ENCODE data around the gene ATP9B. TPM values are rescaled to one million over a fixed set of nuclear protein-coding genes. Genes with fewer than 3 reads are reported as not detected.

ATP9B gene
- total RNA-seq, 1 donor: 35.4 TPM

DNA sequence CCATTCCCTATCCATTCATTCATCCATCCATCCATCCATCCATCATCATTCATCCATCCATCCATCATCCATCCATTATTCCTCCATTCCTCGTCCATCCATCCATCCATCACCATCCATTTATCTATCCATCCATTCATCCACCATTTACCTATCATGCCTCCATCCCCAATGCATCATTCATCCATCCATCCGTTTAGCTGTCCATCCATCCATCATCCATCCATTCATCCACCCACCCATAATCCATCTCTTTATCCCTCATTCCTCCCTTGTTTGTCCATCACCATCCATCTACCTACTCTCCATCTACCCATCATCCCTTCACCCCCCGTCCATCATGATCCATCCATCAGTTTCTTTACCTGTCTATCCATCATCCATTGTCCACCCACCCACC lies 340.1 kb downstream of the ATP9B start:
- no peak for TF ChIP-seq CTCF (IDR thresholded peaks at IDR 0.05; ENCODE audit: insufficient read depth, low read depth, low read length)
- no peak overlapping the region for H3K4me3 ChIP-seq (ENCODE audit: low read depth, low read length)
- DNase-seq (ENCODE audit: low read depth): no peak

- no peak for DNase-seq (ENCODE audit: low read depth)
- no peak overlapping the region for H3K4me3 ChIP-seq (ENCODE audit: low read depth, low read length)
- no peak for TF ChIP-seq CTCF (IDR thresholded peaks at IDR 0.05; ENCODE audit: insufficient read depth, low read depth, low read length)
Measured at GRCh38 chr18:79410171-79410641, 341.0 kb downstream of the ATP9B start.

DNA sequence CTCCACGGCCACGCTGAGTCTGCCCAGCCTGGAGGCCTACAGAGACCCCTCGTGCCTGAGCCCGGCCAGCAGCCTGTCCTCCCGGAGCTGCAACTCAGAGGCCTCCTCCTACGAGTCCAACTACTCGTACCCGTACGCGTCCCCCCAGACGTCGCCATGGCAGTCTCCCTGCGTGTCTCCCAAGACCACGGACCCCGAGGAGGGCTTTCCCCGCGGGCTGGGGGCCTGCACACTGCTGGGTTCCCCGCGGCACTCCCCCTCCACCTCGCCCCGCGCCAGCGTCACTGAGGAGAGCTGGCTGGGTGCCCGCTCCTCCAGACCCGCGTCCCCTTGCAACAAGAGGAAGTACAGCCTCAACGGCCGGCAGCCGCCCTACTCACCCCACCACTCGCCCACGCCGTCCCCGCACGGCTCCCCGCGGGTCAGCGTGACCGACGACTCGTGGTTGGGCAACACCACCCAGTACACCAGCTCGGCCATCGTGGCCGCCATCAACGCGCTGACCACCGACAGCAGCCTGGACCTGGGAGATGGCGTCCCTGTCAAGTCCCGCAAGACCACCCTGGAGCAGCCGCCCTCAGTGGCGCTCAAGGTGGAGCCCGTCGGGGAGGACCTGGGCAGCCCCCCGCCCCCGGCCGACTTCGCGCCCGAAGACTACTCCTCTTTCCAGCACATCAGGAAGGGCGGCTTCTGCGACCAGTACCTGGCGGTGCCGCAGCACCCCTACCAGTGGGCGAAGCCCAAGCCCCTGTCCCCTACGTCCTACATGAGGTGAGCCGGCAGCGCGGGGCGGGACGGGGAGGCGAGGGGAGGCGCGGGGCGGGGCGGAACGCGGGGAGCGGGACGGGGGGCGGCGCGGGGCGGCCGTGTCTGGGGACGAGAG lies 341.8 kb downstream of the ATP9B start:
- no peak for TF ChIP-seq CTCF (IDR thresholded peaks at IDR 0.05; ENCODE audit: insufficient read depth, low read depth, low read length)
- no peak for DNase-seq (ENCODE audit: low read depth)
- H3K4me3 ChIP-seq (ENCODE audit: low read depth, low read length): no peak overlapping the region

GRCh38 chr18:79411614-79412526 lies 342.7 kb downstream of the ATP9B start:
- TF ChIP-seq CTCF (IDR thresholded peaks at IDR 0.05; ENCODE audit: insufficient read depth, low read depth, low read length): no peak
- H3K4me3 ChIP-seq (ENCODE audit: low read depth, low read length): no peak overlapping the region
- no peak for DNase-seq (ENCODE audit: low read depth)

GRCh38 chr18:79413025-79413424 lies 343.8 kb downstream of the ATP9B start:
- no peak for TF ChIP-seq CTCF (IDR thresholded peaks at IDR 0.05; ENCODE audit: insufficient read depth, low read depth, low read length)
- H3K4me3 ChIP-seq (ENCODE audit: low read depth, low read length): no peak overlapping the region
- DNase-seq (ENCODE audit: low read depth): no peak

DNA sequence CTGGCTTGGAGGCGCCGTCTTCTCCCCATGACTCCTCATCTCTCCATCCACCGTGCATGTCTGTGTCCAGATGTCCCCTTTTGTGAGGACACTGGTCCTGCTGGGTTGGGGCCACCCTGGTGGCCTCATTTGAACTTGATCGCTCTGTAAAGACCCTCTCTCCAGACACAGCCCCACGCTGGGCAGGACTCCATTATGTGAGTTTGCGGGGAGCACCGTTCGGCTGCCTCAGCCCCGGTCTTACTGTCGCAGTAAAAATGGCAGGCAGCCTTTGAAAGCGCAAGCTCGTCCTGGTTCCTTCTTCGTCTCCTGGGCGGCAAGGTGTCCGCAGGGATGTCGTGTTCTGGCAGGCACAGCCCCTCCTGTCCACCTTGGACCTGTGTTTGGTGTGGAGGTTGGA lies 344.2 kb downstream of the ATP9B start:
- H3K4me3 ChIP-seq (ENCODE audit: low read depth, low read length): no peak overlapping the region
- no peak for DNase-seq (ENCODE audit: low read depth)
- no peak for TF ChIP-seq CTCF (IDR thresholded peaks at IDR 0.05; ENCODE audit: insufficient read depth, low read depth, low read length)

Data from fibroblast of villous mesenchyme (primary cell).